ENCODE measurements around the gene TMEM72.

Gene TMEM72

GRCh38 chr10:44917848-44918247 lies 6.7 kb downstream of the TMEM72 start:
- no peak for DNase-seq (ENCODE audit: low read depth in 2 of 2)

GRCh38 chr10:44920252-44920651 lies 9.1 kb downstream of the TMEM72 start:
- DNase-seq (ENCODE audit: low read depth in 2 of 2), result no peak

DNA sequence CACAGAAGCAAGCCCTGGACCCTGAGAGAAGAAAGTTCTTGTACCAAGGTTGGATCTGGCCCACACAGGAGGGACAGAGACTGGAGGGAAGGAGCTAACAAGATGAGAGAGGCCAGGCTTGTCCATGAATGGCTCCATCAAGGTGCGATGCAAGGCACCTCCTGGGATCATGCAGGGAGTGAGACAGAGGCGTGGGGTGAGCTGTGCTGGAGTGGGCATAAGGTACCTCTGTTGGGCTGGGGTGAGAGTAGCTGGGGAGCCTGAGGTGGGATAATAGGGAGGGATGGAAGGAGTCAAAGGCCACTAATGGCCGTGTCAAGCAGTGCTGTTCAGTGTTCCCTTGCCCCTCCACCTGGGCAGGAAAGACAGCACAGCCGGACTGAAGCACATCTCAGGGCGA lies 9.9 kb downstream of the TMEM72 start:
- DNase-seq (ENCODE audit: low read depth in 2 of 2), result no peak

DNA sequence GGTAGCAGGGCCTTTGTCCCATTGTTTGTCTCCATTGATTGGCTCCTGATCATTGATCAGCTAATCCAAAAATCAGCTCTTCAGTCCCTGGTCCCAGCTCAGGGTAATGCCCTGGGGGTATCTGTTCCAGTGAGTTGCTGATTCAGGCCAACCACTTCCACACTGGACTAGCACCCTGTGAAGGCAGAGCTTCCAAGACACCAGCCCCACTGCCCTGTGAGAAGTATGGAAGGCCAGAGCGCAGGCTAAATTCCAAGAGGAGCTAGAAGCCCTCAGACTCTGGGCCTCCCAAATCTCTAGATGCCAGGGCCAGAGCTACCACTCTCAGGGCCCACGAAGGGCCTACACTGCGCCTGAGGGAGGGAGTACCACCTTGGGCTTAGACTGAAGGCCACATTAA lies 10.4 kb downstream of the TMEM72 start:
- no peak for DNase-seq (ENCODE audit: low read depth in 2 of 2)

DNA sequence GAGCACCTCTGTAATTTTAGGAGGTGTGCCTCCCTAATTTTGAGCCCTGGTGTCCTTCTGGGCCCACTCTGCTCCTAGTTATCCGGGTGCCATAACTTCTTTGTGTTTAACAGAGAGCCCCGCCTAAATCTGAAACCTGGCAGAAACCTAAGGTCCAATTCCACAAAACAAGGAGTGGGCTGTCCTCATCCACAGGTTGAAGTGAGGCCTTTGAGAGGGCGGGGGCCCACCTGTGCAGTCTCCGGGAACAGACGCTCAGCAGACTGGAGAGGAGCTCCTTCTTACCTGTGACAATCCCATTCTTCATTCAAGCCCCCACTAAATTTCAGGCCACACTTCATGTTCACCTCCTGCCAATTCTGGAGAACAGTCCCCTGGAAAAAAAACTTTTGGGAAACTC lies 10.9 kb downstream of the TMEM72 start:
- DNase-seq (ENCODE audit: low read depth in 2 of 2), result no peak

DNA sequence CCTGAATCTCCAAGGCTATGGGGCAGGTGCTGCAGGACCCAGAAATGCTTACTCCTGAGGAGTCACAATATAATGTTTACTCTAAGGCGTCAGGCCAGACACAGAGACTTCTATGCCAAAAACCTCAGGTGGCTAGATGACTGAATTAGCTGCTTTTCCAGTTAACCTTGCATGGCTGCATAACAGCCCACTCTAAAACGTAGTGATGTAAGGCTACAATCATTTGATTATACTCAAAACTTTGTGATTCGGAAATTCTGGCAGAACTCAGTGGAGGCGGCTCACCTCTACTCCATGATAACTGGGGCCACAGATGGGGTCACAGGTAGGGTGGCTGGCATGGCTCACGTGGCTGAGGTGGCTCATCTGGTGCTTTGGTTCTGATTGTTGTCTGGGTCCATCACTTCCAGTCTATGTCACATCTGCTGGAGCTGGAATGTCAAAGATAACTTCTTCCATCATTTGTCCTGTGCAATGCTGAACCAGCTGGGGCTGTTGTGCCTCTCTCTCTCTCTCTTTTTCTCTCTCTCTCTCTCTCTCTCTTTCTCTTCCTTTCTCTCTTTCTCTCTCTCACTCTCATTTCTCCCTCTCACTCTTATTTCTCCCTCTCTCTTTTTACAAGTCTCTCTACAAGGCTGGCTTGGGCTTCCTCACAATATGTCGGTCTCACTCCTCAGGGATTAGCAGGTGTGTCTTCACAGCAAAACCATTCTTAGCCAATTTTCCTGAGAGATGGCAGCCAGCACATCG lies 11.8 kb downstream of the TMEM72 start:
- DNase-seq (ENCODE audit: low read depth in 2 of 2), result no peak

DNA sequence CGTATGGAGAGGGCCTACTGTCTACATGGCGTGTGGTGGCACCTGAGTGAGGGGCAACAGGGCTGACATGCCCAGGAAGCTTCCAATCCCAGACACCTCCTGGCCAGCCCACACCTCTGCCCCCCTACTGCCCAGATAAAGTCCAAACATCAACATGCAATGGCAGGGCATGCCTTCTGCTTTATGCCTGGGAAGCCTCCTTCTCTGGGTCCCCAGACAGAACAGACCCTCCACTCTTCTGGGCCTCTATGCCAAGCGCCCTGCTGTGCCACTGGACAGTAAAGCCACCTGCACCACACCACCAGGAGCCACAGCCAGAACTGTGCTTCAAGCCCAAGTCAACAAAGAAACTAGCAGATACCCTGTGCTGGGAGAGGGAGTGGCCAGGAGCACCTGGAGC lies 12.5 kb downstream of the TMEM72 start:
- no peak for DNase-seq (ENCODE audit: low read depth in 2 of 2)

- no peak for DNase-seq (ENCODE audit: low read depth in 2 of 2)
These were observed 13.3 kb downstream of the TMEM72 start for GRCh38 chr10:44924261-44925040.

- no peak for DNase-seq (ENCODE audit: low read depth in 2 of 2)
These were observed 14.1 kb downstream of the TMEM72 start for GRCh38 chr10:44925224-44925623.

DNA sequence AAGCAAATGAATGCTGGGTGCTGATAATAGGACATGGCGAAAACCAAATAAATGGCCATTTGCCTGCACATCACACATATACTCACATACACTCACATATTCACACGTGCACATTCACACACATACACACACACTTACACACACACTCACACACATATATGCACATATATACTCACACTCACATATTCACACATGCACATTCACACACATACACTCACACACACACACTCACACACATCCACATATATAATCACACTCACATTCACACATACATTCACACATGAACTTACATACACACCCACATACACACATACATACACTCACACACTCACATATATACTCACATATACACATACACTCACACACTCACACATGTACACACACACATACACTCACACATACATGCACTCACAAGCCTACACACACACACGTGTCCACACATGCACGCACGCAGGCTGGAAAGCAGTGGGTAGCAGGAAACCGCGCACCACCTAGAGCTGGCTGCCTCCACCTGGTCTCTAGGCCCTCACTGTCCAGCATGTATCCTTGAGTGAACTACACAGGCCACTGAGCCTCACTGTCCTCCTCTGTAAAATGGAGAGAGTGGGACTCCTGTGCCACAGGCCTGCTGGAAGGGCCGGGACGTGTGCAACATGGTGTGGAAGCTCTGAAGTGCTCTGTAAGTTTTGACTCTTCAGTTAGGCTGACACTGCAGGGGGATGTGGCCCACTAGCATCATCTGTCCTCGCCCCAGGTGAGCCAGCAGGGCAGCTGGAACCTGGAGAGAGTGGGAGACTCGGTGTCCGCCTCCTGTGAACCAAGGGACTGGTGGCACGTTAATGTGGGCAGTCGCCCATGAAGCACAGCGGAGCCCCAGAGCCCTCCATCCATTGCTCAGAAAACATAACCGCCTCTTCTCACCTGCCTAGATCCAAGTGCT lies 14.9 kb downstream of the TMEM72 start:
- DNase-seq (ENCODE audit: low read depth in 2 of 2), result no peak

DNA sequence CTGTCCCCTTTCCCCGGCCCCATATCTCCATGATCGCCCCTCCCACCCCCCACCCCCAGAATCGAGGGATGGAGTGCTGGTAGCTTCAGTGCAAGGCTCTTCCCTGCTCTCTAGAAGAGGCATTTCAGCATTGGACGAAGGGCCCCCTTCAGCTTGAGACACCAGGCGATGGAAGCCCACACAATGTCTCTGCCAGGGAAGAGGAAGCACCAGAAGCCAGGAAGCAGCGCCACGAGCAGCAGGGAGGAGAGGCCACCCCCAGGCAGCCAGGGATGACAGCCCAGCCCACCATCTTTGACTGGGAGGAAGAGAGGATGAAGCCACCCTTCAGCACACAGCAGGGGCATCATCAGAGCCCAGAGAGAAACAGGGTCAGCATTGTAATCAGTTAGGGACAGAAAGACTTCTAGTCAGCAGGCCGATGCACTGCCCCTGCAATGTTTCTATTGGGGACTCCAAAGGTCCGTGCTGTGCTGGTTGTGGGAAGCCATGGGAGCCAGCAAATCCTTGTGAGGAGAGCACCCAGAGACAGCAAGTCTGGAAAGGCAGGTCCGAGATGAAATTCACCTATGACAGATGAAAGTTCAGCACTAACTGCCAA lies 15.7 kb downstream of the TMEM72 start:
- no peak for DNase-seq (ENCODE audit: low read depth in 2 of 2)

DNA sequence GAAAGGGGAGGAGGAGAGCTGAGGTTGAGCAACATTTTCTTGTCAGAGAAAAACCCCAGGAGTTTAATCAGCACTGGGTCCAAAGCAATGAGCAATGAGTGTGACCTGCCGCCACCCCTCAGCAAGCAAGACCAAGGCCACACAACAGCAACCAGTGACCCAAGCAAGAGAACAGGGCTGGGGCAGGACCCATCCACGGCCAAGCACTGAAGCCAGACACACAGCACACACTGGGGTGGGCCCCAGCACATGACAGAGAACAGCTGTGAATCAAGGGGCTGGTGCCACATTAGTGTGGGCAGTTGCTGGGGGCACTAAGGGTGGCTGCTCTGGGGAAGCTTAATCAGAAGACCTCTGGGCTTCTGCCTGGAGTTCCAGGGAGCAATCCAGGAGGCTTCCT lies 16.2 kb downstream of the TMEM72 start:
- no peak for DNase-seq (ENCODE audit: low read depth in 2 of 2)

- DNase-seq (ENCODE audit: low read depth in 2 of 2), result no peak
These were observed 17.3 kb downstream of the TMEM72 start for GRCh38 chr10:44928462-44928861.

GRCh38 chr10:44929356-44930255 lies 18.5 kb downstream of the TMEM72 start:
- no peak for DNase-seq (ENCODE audit: low read depth in 2 of 2)

GRCh38 chr10:44930904-44931620 lies 19.9 kb downstream of the TMEM72 start:
- no peak for DNase-seq (ENCODE audit: low read depth in 2 of 2)

GRCh38 chr10:44931621-44932516 lies 20.7 kb downstream of the TMEM72 start:
- DNase-seq (ENCODE audit: low read depth in 2 of 2), result no peak

DNA sequence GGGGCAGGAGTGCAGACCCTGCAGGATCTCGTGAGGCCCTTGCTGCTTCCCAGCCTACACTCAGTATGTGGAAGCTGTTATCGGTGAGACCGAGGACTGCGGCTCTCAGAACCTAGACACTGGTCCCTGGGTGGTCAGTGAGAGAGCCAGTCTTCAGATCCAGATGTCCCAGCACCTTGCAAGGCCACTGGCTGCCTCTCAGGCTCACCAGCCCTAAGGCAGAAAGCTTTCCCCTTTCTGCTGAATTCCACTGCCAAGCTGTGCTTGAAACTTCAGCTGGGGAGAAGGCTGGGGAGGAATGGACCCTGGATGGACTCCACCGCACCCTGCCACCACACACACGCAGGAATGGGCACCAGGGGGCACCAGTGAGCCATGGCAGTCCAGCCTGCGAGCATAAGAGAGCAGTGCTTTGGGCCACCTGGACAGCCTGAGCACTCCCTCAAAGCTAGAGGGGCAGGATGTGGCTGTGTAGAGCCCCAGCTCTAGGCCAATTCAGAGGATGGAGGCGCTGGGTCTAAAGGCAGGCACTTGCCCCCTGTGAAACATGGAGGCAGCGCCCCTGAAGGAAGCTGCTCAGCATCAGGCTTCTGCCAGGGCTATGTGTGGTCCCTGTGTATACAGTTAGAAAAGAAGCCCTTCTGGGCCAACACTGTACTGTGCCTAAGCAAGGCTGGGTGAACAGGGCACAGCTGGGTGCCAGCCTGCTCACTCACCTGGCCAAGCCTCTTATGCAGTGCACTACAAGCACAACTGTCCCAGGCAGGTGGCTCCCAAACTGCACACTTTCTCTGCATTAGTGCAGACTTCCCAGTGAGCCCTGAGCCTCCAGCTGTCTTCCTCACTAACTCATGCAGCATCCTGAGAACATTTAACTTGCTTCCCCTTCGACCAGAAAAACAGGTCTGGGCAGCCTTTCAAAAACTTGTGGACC lies 21.6 kb downstream of the TMEM72 start:
- peak; percentile 67 to 69 for DNase-seq (ENCODE audit: low read depth in 2 of 2)
